Measurements from ENCODE around the gene FGGY. TPM values are rescaled to one million over a fixed set of nuclear protein-coding genes. Genes with fewer than 3 reads are reported as not detected.
A peak's percentile ranks its signal among the peaks of the same experiment; 100 is the strongest.
"Not testable (repeated sequence)": the region's sequence is repeated elsewhere in the genome, so short reads cannot be mapped to it uniquely, and the experiment has no call there.

FGGY gene
- total RNA-seq, 1 experiment from 2014 or later, result 14.2 TPM

- no peak for DNase-seq (ENCODE audit: low spot score)
Observed at GRCh38 chr1:59438058-59438560, 141.2 kb downstream of the FGGY start.

GRCh38 chr1:59442492-59442891, 145.6 kb downstream of the FGGY start:
- no peak for DNase-seq (ENCODE audit: low spot score)

- DNase-seq (ENCODE audit: low spot score), result no peak
Observed at GRCh38 chr1:59443310-59443709, 146.4 kb downstream of the FGGY start.

- no peak for DNase-seq (ENCODE audit: low spot score)
Observed at GRCh38 chr1:59444520-59444919, 147.6 kb downstream of the FGGY start.

- no peak for DNase-seq (ENCODE audit: low spot score)
Observed at GRCh38 chr1:59445040-59445439, 148.1 kb downstream of the FGGY start.

- DNase-seq (ENCODE audit: low spot score), result no peak
Observed at GRCh38 chr1:59446257-59446901, 149.5 kb downstream of the FGGY start.

- no peak for DNase-seq (ENCODE audit: low spot score)
Observed at GRCh38 chr1:59452026-59452425, 155.1 kb downstream of the FGGY start.

- DNase-seq (ENCODE audit: low spot score), result no peak
Observed at GRCh38 chr1:59452559-59452958, 155.7 kb downstream of the FGGY start.

GRCh38 chr1:59453297-59453968, 156.5 kb downstream of the FGGY start:
- DNase-seq (ENCODE audit: low spot score), result no peak

GRCh38 chr1:59455206-59455605, 158.3 kb downstream of the FGGY start:
- peak; percentile 29 for DNase-seq (ENCODE audit: low spot score)

GRCh38 chr1:59457786-59458185, 160.9 kb downstream of the FGGY start:
- DNase-seq (ENCODE audit: low spot score), result no peak

GRCh38 chr1:59458884-59459283, 162.0 kb downstream of the FGGY start:
- DNase-seq (ENCODE audit: low spot score), result no peak

- not testable (repeated sequence) for DNase-seq (ENCODE audit: low spot score)
Observed at GRCh38 chr1:59462942-59463341, 166.0 kb downstream of the FGGY start.

- DNase-seq (ENCODE audit: low spot score), result not testable (repeated sequence)
Observed at GRCh38 chr1:59465478-59465877, 168.6 kb downstream of the FGGY start.

- peak; percentile 46 for DNase-seq (ENCODE audit: low spot score)
Observed at GRCh38 chr1:59468828-59469428, 172.0 kb downstream of the FGGY start.

GRCh38 chr1:59471991-59472570, 175.2 kb downstream of the FGGY start:
- not testable (repeated sequence) for DNase-seq (ENCODE audit: low spot score)

- no peak for DNase-seq (ENCODE audit: low spot score)
Observed at GRCh38 chr1:59473831-59474230, 176.9 kb downstream of the FGGY start.

GRCh38 chr1:59474496-59474895, 177.6 kb downstream of the FGGY start:
- no peak for DNase-seq (ENCODE audit: low spot score)

GRCh38 chr1:59475737-59476136, 178.8 kb downstream of the FGGY start:
- DNase-seq (ENCODE audit: low spot score), result no peak

GRCh38 chr1:59477286-59477685, 180.4 kb downstream of the FGGY start:
- peak; percentile 59 for DNase-seq (ENCODE audit: low spot score)

- no peak for DNase-seq (ENCODE audit: low spot score)
Observed at GRCh38 chr1:59477867-59478266, 181.0 kb downstream of the FGGY start.

- DNase-seq (ENCODE audit: low spot score), result no peak
Observed at GRCh38 chr1:59478822-59479221, 181.9 kb downstream of the FGGY start.
